ENCODE data around the gene MMS19. TPM values are rescaled to one million over a fixed set of nuclear protein-coding genes. Genes with fewer than 3 reads are reported as not detected.

Gene MMS19
- total RNA-seq, 2 experiments from 2014 or later: 74.8 to 95.7 TPM

DNA sequence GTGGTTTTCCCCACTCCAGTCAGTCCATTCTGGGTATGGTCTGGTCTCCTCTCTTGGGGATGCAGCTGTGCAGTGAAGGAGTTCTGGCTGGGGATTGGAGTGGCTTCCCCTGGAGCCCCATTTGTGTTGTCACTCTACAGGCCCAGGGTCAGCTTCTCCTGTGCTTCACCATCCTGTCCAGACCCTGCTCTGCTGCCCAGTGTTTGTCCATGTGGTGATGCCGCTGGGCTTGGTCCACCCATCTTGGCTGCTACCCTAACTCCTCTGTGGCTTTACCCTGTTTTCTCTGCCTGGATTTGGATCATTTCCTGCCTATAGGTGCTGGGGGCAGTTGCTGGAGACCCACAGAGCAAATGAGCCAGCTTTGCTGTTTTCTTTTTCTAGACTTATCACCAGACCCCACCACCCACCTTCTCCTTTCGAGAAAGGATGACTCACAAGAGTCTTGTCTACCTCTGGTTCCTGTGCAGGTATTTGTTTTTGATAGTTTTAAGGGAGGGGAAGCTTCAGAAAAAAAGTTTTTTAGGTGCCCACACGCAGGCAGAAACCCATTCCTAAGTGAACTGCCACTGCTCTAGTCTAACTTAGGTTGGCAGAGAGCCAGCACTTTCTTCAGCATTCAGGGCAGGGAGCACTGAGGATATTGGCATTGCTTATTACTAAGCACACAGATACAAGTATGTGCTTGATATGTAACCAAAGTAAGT, 43.7 kb downstream of the MMS19 start:
- Histone ChIP-seq H4K20me1 (ENCODE audit: insufficient read depth, low read length) (no peaks in the 10 kb centered on the region), H3K36me3 (ENCODE audit: insufficient read depth, low read length) (peaks cover 91% of the 10 kb centered on the region), H3K4me2 (ENCODE audit: low read length) (no peak overlapping the region), H3K9me2 (ENCODE audit: insufficient read depth, low read length) (no peaks in the 10 kb centered on the region), H3K27ac (ENCODE audit: low read depth, low read length, poor library complexity, severe bottlenecking) (no peak overlapping the region), H3K9me3 (ENCODE audit: low read length) (no peaks in the 10 kb centered on the region), H2AFZ (ENCODE audit: low read length) (no peak overlapping the region), H3K4me3 (ENCODE audit: low read depth, low read length, poor library complexity, severe bottlenecking) (no peak overlapping the region), H3K4me1 (ENCODE audit: insufficient read depth, low read length, poor library complexity, severe bottlenecking) (no peaks in the 10 kb centered on the region), H3K79me2 (ENCODE audit: insufficient read depth, low read depth, low read length) (no peaks in the 10 kb centered on the region)
- no peak for DNase-seq (ENCODE audit: low spot score)
- TF ChIP-seq, protein P1, sequence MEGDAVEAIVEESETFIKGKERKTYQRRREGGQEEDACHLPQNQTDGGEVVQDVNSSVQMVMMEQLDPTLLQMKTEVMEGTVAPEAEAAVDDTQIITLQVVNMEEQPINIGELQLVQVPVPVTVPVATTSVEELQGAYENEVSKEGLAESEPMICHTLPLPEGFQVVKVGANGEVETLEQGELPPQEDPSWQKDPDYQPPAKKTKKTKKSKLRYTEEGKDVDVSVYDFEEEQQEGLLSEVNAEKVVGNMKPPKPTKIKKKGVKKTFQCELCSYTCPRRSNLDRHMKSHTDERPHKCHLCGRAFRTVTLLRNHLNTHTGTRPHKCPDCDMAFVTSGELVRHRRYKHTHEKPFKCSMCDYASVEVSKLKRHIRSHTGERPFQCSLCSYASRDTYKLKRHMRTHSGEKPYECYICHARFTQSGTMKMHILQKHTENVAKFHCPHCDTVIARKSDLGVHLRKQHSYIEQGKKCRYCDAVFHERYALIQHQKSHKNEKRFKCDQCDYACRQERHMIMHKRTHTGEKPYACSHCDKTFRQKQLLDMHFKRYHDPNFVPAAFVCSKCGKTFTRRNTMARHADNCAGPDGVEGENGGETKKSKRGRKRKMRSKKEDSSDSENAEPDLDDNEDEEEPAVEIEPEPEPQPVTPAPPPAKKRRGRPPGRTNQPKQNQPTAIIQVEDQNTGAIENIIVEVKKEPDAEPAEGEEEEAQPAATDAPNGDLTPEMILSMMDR (conservative IDR thresholded peaks at IDR 0.05; ENCODE audit: low read length): no peak
- no peak for TF ChIP-seq EZH2phosphoT487 (IDR thresholded peaks at IDR 0.05; ENCODE audit: borderline replicate concordance, low read depth, low read length)
- ChIA-PET POLR2A (interaction anchor here (0.5 kb wide), 1 partner anchor 169 kb away, joined by 4 read pairs; no protein-coding TSS in a partner anchor), CTCF (ENCODE audit: unreplicated experiment) (no interaction called here)
- no TSS peak for BruUV-seq (replicated peaks)
- intact Hi-C loops (cut with micrococcal nuclease; ENCODE audit: unreplicated experiment): no loop called here

DNA sequence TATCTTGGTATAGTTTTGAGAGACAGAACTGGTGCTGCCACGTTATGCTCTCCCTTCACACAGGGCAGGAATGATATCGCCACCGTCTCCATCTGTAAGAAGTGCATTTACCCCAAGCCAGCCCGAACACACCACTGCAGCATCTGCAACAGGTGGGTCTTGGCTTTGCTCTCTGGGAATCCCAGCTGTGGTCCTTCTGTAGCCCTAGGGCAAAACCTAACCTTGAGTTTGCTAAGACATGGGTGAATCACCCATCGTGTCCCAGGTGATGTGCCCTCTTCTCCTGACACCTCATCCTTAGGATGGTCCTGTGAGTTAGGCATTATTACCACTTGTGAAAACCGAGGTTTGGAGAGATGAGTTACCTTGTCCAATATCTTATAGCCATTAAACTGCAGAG, 45.9 kb downstream of the MMS19 start:
- Histone ChIP-seq H3K4me1 (ENCODE audit: insufficient read depth, low read length, poor library complexity, severe bottlenecking) (peaks cover 8% of the 10 kb centered on the region), H3K79me2 (ENCODE audit: insufficient read depth, low read depth, low read length) (peaks cover 2% of the 10 kb centered on the region; the same call in 1 of the 2 replicates), H4K20me1 (ENCODE audit: insufficient read depth, low read length) (no peaks in the 10 kb centered on the region), H3K9me3 (ENCODE audit: low read length) (no peaks in the 10 kb centered on the region), H3K36me3 (ENCODE audit: insufficient read depth, low read length) (peaks cover 69% of the 10 kb centered on the region), H3K27ac (ENCODE audit: low read depth, low read length, poor library complexity, severe bottlenecking) (no peak overlapping the region), H3K4me2 (ENCODE audit: low read length) (no peak overlapping the region), H3K9me2 (ENCODE audit: insufficient read depth, low read length) (no peaks in the 10 kb centered on the region), H2AFZ (ENCODE audit: low read length) (no peak overlapping the region), H3K4me3 (ENCODE audit: low read depth, low read length, poor library complexity, severe bottlenecking) (no peak overlapping the region)
- ChIA-PET POLR2A (no interaction called here), CTCF (ENCODE audit: unreplicated experiment) (interaction anchor here (1.1 kb wide), 1 partner anchor 9 kb away, joined by 5 read pairs; no protein-coding TSS in a partner anchor)
- DNase-seq (ENCODE audit: low spot score): no peak
- TF ChIP-seq, protein P1 (conservative IDR thresholded peaks at IDR 0.05; ENCODE audit: low read length): no peak
- no peak for TF ChIP-seq EZH2phosphoT487 (IDR thresholded peaks at IDR 0.05; ENCODE audit: borderline replicate concordance, low read depth, low read length)
- no TSS peak for BruUV-seq (replicated peaks)
- intact Hi-C loops (cut with micrococcal nuclease; ENCODE audit: unreplicated experiment): no loop called here

DNA sequence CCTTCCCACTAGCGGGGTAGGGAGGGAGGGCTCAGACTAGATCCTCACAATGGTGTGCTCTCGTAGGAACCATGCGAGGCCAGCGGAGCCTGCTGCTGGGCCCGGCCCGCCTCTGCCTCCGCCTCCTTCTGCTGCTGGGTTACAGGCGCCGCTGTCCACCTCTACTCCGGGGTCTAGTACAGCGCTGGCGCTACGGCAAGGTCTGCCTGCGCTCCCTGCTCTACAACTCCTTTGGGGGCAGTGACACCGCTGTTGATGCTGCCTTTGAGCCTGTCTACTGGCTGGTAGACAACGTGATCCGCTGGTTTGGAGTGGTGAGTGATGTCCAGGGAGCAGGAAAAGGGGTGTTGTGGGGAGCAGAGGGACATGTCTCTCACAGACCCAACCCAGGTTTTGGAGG, 46.6 kb downstream of the MMS19 start:
- ChIA-PET POLR2A (no interaction called here), CTCF (ENCODE audit: unreplicated experiment) (no interaction called here)
- peaks cover 9% of the 10 kb centered on the region; the same call in 1 of the 2 replicates for H3K79me2 ChIP-seq (ENCODE audit: insufficient read depth, low read depth, low read length)
- DNase-seq (ENCODE audit: low spot score): no peak
- H3K4me2 ChIP-seq (ENCODE audit: low read length): no peak overlapping the region
- intact Hi-C loops (cut with micrococcal nuclease; ENCODE audit: unreplicated experiment): no loop called here
- no peaks in the 10 kb centered on the region for H3K9me2 ChIP-seq (ENCODE audit: insufficient read depth, low read length)
- TF ChIP-seq, protein P1 (conservative IDR thresholded peaks at IDR 0.05; ENCODE audit: low read length): no peak
- TF ChIP-seq EZH2phosphoT487 (IDR thresholded peaks at IDR 0.05; ENCODE audit: borderline replicate concordance, low read depth, low read length): no peak
- BruUV-seq (replicated peaks): no TSS peak
- no peak overlapping the region for H3K4me3 ChIP-seq (ENCODE audit: low read depth, low read length, poor library complexity, severe bottlenecking)
- peaks cover 62% of the 10 kb centered on the region for H3K36me3 ChIP-seq (ENCODE audit: insufficient read depth, low read length)
- no peak overlapping the region for H3K27ac ChIP-seq (ENCODE audit: low read depth, low read length, poor library complexity, severe bottlenecking)
- H4K20me1 ChIP-seq (ENCODE audit: insufficient read depth, low read length): no peaks in the 10 kb centered on the region
- H3K9me3 ChIP-seq (ENCODE audit: low read length): no peaks in the 10 kb centered on the region
- H3K4me1 ChIP-seq (ENCODE audit: insufficient read depth, low read length, poor library complexity, severe bottlenecking): peaks cover 16% of the 10 kb centered on the region
- H2AFZ ChIP-seq (ENCODE audit: low read length): no peak overlapping the region
